ENCODE data around the gene NOVA2. TPM values are rescaled to one million over a fixed set of nuclear protein-coding genes. Genes with fewer than 3 reads are reported as not detected.

NOVA2 gene
- total RNA-seq, 1 experiment from 2014 or later, result not detected

- Histone ChIP-seq H3K27me3 (ENCODE audit: low read length) (no peaks in the 10 kb centered on the region), H3K36me3 (ENCODE audit: low read depth, low read length) (no peaks in the 10 kb centered on the region), H3K9me3 (ENCODE audit: low read length) (no peaks in the 10 kb centered on the region), H3K9ac (ENCODE audit: low read length) (no peak overlapping the region), H3F3A (ENCODE audit: low read length, unreplicated experiment) (no peaks in the 10 kb centered on the region), H3K4me2 (ENCODE audit: low read length) (no peak overlapping the region), H3K9me2 (replicated peaks; ENCODE audit: low read length) (no peaks in the 10 kb centered on the region), H3K4me1 (ENCODE audit: insufficient read depth, low read length) (no peaks in the 10 kb centered on the region), H3K27ac (ENCODE audit: low read length) (no peak overlapping the region), H3K4me3 (ENCODE audit: low read length) (no peak overlapping the region), H3K79me2 (ENCODE audit: low read length) (no peaks in the 10 kb centered on the region), H2AFZ (ENCODE audit: low read length) (no peak overlapping the region), H4K20me1 (ENCODE audit: low read length) (no peaks in the 10 kb centered on the region)
- TF ChIP-seq EZH2 (IDR thresholded peaks at IDR 0.05; ENCODE audit: low read length, unreplicated experiment) (no peak), CTCF (conservative IDR thresholded peaks at IDR 0.05; ENCODE audit: low read depth, low read length) (no peak), EZH2phosphoT487 (IDR thresholded peaks at IDR 0.05; ENCODE audit: borderline replicate concordance, low read length) (no peak)
- ATAC-seq (no peak), DNase-seq (no peak)
- intact Hi-C loops (cut with micrococcal nuclease), result no loop called here
- CTCF ChIA-PET, result no interaction called here
- POLR2A ChIA-PET (ENCODE audit: unreplicated experiment), result no interaction called here
- no TSS peak for BruUV-seq (replicated peaks)
Measured at GRCh38 chr19:46002678-46003275, 29.1 kb upstream of the NOVA2 start.

- no peaks in the 10 kb centered on the region for H3K36me3 ChIP-seq (ENCODE audit: low read depth, low read length)
- no peak overlapping the region for H3K9ac ChIP-seq (ENCODE audit: low read length)
- H3K4me2 ChIP-seq (ENCODE audit: low read length), result no peak overlapping the region
- H3K4me1 ChIP-seq (ENCODE audit: insufficient read depth, low read length), result no peaks in the 10 kb centered on the region; the same call in 1 of the 2 replicates
- H3K27ac ChIP-seq (ENCODE audit: low read length), result no peak overlapping the region
- intact Hi-C loops (cut with micrococcal nuclease), result no loop called here
- POLR2A ChIA-PET (ENCODE audit: unreplicated experiment), result no interaction called here
- H3K9me3 ChIP-seq (ENCODE audit: low read length), result no peaks in the 10 kb centered on the region
- TF ChIP-seq EZH2phosphoT487 (IDR thresholded peaks at IDR 0.05; ENCODE audit: borderline replicate concordance, low read length), result no peak
- TF ChIP-seq EZH2 (IDR thresholded peaks at IDR 0.05; ENCODE audit: low read length, unreplicated experiment), result no peak
- TF ChIP-seq CTCF (conservative IDR thresholded peaks at IDR 0.05; ENCODE audit: low read depth, low read length), result no peak
- no peaks in the 10 kb centered on the region for H4K20me1 ChIP-seq (ENCODE audit: low read length)
- H3K4me3 ChIP-seq (ENCODE audit: low read length), result no peak overlapping the region
- H3F3A ChIP-seq (ENCODE audit: low read length, unreplicated experiment), result no peaks in the 10 kb centered on the region
- DNase-seq, result no peak
- H2AFZ ChIP-seq (ENCODE audit: low read length), result no peak overlapping the region
- peaks cover 6% of the 10 kb centered on the region; the same call in 1 of the 2 replicates for H3K79me2 ChIP-seq (ENCODE audit: low read length)
- BruUV-seq (replicated peaks), result no TSS peak
- no peaks in the 10 kb centered on the region for H3K27me3 ChIP-seq (ENCODE audit: low read length)
- CTCF ChIA-PET, result no interaction called here
- no peak for ATAC-seq
- H3K9me2 ChIP-seq (replicated peaks; ENCODE audit: low read length), result no peaks in the 10 kb centered on the region
Measured at GRCh38 chr19:46000491-46001246, 27.0 kb upstream of the NOVA2 start.

GRCh38 chr19:45999653-46000121 is 26.0 kb upstream of the NOVA2 start:
- Histone ChIP-seq H3K4me3 (ENCODE audit: low read length) (no peak overlapping the region), H3K79me2 (ENCODE audit: low read length) (peaks cover 10% of the 10 kb centered on the region; the same call in 1 of the 2 replicates), H3K27ac (ENCODE audit: low read length) (no peak overlapping the region), H3K9me2 (replicated peaks; ENCODE audit: low read length) (no peaks in the 10 kb centered on the region), H4K20me1 (ENCODE audit: low read length) (no peaks in the 10 kb centered on the region), H3K27me3 (ENCODE audit: low read length) (no peaks in the 10 kb centered on the region), H3K9ac (ENCODE audit: low read length) (no peak overlapping the region), H3K36me3 (ENCODE audit: low read depth, low read length) (no peaks in the 10 kb centered on the region), H3F3A (ENCODE audit: low read length, unreplicated experiment) (no peaks in the 10 kb centered on the region), H3K4me2 (ENCODE audit: low read length) (no peak overlapping the region), H3K4me1 (ENCODE audit: insufficient read depth, low read length) (no peaks in the 10 kb centered on the region; the same call in 1 of the 2 replicates), H3K9me3 (ENCODE audit: low read length) (no peaks in the 10 kb centered on the region), H2AFZ (ENCODE audit: low read length) (no peak overlapping the region)
- ATAC-seq, result no peak
- ChIA-PET POLR2A (ENCODE audit: unreplicated experiment) (no interaction called here), CTCF (no interaction called here)
- TF ChIP-seq EZH2phosphoT487 (IDR thresholded peaks at IDR 0.05; ENCODE audit: borderline replicate concordance, low read length), result no peak
- TF ChIP-seq EZH2 (IDR thresholded peaks at IDR 0.05; ENCODE audit: low read length, unreplicated experiment), result no peak
- no peak for TF ChIP-seq CTCF (conservative IDR thresholded peaks at IDR 0.05; ENCODE audit: low read depth, low read length)
- BruUV-seq (replicated peaks), result no TSS peak
- no peak for DNase-seq
- intact Hi-C loops (cut with micrococcal nuclease), result loop anchor here (10.0 kb wide), 1 partner anchor 75 kb away; no protein-coding TSS in a partner anchor
